Astrocyte (in vitro differentiated cells and primary cell): ENCODE data around the gene NAV2. TPM values are rescaled to one million over a fixed set of nuclear protein-coding genes. Genes with fewer than 3 reads are reported as not detected.

Experiments used
- DNase-seq: peaks from one replicate; pipeline ENCODE4 v3.0.0-alpha.2; 2010; ENCODE audit warnings: low read depth
- FAIRE-seq: peaks from 2 replicates; lab custom pipeline; 2011; peaks lifted over from hg19 to GRCh38; lab: Jason Lieb, UNC
- H2AFZ ChIP-seq: 2 replicates; pipeline ENCODE4 v1.6.0; 2012; ENCODE audit warnings: low read depth, low read length, inconsistent platforms
- H3K27ac ChIP-seq: 2 replicates; pipeline ENCODE4 v1.5.1; 2011; ENCODE audit warnings: low read depth, low read length, inconsistent platforms
- H3K27me3 ChIP-seq: 2 replicates; pipeline ENCODE4 v1.6.0; 2011; ENCODE audit warnings: low read length, inconsistent platforms; ENCODE audit not compliant: insufficient read depth
- H3K36me3 ChIP-seq: 2 replicates; pipeline ENCODE4 v1.5.1; 2011; ENCODE audit warnings: low read length, inconsistent platforms; ENCODE audit not compliant: insufficient read depth
- H3K4me1 ChIP-seq: 2 replicates; pipeline ENCODE4 v1.5.1; 2011; ENCODE audit warnings: low read length, inconsistent platforms; ENCODE audit not compliant: insufficient read depth
- H3K4me2 ChIP-seq: 2 replicates; pipeline ENCODE4 v1.6.0; 2012; ENCODE audit warnings: low read length, inconsistent platforms
- H3K4me3 ChIP-seq: 2 replicates; pipeline ENCODE4 v1.5.1; 2011; ENCODE audit warnings: low read depth, mild to moderate bottlenecking, low read length, inconsistent platforms; ENCODE audit not compliant: insufficient read depth
- H3K79me2 ChIP-seq: 2 replicates; pipeline ENCODE4 v1.6.0; 2012; ENCODE audit warnings: mild to moderate bottlenecking, low read length, inconsistent platforms; ENCODE audit not compliant: insufficient read depth
- H3K9ac ChIP-seq: 2 replicates; pipeline ENCODE4 v1.6.0; 2012; ENCODE audit warnings: mild to moderate bottlenecking, low read length, inconsistent platforms
- H3K9me3 ChIP-seq: 2 replicates; pipeline ENCODE4 v1.5.1; 2012; ENCODE audit warnings: low read depth, mild to moderate bottlenecking, low read length, inconsistent platforms; ENCODE audit not compliant: insufficient read depth
- H4K20me1 ChIP-seq: 2 replicates; pipeline ENCODE4 v1.6.0; 2012; ENCODE audit warnings: low read length, inconsistent platforms; ENCODE audit not compliant: insufficient read depth
- H3K27ac Mint-ChIP-seq: one replicate; pipeline ENCODE4 v1.8.0; 2021; ENCODE audit warnings: mild to moderate bottlenecking, mixed read lengths; ENCODE audit not compliant: unreplicated experiment
- H3K27me3 Mint-ChIP-seq: one replicate; pipeline ENCODE4 v1.8.0; 2021; ENCODE audit warnings: low read depth, mixed read lengths; ENCODE audit not compliant: unreplicated experiment
- H3K36me3 Mint-ChIP-seq: one replicate; pipeline ENCODE4 v1.8.0; 2021; ENCODE audit warnings: low read depth, mixed read lengths; ENCODE audit not compliant: unreplicated experiment
- H3K4me1 Mint-ChIP-seq: one replicate; pipeline ENCODE4 v1.8.0; 2021; ENCODE audit warnings: low read depth, mixed read lengths; ENCODE audit not compliant: unreplicated experiment
- H3K4me3 Mint-ChIP-seq: one replicate; pipeline ENCODE4 v1.8.0; 2021; ENCODE audit warnings: mild to moderate bottlenecking, moderate library complexity, mixed read lengths; ENCODE audit not compliant: unreplicated experiment
- H3K9me3 Mint-ChIP-seq: one replicate; pipeline ENCODE4 v1.8.0; 2021; ENCODE audit warnings: mild to moderate bottlenecking, mixed read lengths; ENCODE audit not compliant: unreplicated experiment
- CTCF ChIP-seq: IDR thresholded peaks from 2 replicates; pipeline ENCODE4 v1.5.1; 2011; ENCODE audit warnings: low read depth, mild to moderate bottlenecking, inconsistent platforms, low read length, moderate library complexity; ENCODE audit not compliant: insufficient read depth
- EZH2 ChIP-seq: IDR thresholded peaks from 2 replicates; pipeline ENCODE4 v1.6.1; 2012; ENCODE audit warnings: mild to moderate bottlenecking, low read length, inconsistent platforms; ENCODE audit not compliant: insufficient read depth
- total RNA-seq: library from RNA; stranded (reverse); gene quantifications from 2 replicates; pipeline ENCODE4 v1.2.1, GENCODE V29; 2021

The NAV2 gene
- total RNA-seq, 1 donor from 2014 or later: 20.6 TPM

GRCh38 chr11:19869466-19869865 is 156.8 kb downstream of the NAV2 start:
- H3K4me3 Mint-ChIP-seq: no peak overlapping the region
- no peaks in the 10 kb centered on the region for H3K36me3 ChIP-seq
- H3K4me1 ChIP-seq: peaks cover 14% of the 10 kb centered on the region
- no peak overlapping the region for H3K27ac ChIP-seq
- no peak for DNase-seq
- TF ChIP-seq CTCF (no peak), EZH2 (no peak)
- H3K79me2 ChIP-seq: no peaks in the 10 kb centered on the region
- no peaks in the 10 kb centered on the region for H3K36me3 Mint-ChIP-seq
- H3K9me3 ChIP-seq: no peaks in the 10 kb centered on the region
- H4K20me1 ChIP-seq: peaks cover 14% of the 10 kb centered on the region
- H2AFZ ChIP-seq: no peak overlapping the region
- peaks cover 14% of the 10 kb centered on the region for H3K4me1 Mint-ChIP-seq
- H3K27me3 ChIP-seq: no peaks in the 10 kb centered on the region
- peaks cover 6% of the 10 kb centered on the region for H3K27me3 Mint-ChIP-seq
- no peak overlapping the region for H3K27ac Mint-ChIP-seq
- H3K4me3 ChIP-seq: no peak overlapping the region
- no peak overlapping the region for H3K9ac ChIP-seq
- no peak overlapping the region for H3K4me2 ChIP-seq
- FAIRE-seq: no peak
- no peaks in the 10 kb centered on the region for H3K9me3 Mint-ChIP-seq

- FAIRE-seq: no peak
- peaks cover 14% of the 10 kb centered on the region for H3K4me1 ChIP-seq
These were observed 157.4 kb downstream of the NAV2 start for GRCh38 chr11:19869946-19870589.

More at GRCh38 chr11:19869946-19870589, 157.4 kb downstream of the NAV2 start:
- H4K20me1 ChIP-seq: peaks cover 14% of the 10 kb centered on the region
- H3K4me1 Mint-ChIP-seq: peaks cover 13% of the 10 kb centered on the region
- H3K27me3 Mint-ChIP-seq: peaks cover 5% of the 10 kb centered on the region
- no peak overlapping the region for H3K9ac ChIP-seq
- no peak overlapping the region for H2AFZ ChIP-seq
- no peak overlapping the region for H3K27ac ChIP-seq
- H3K4me3 ChIP-seq: no peak overlapping the region
- no peaks in the 10 kb centered on the region for H3K9me3 Mint-ChIP-seq
- H3K4me2 ChIP-seq: no peak overlapping the region
- DNase-seq: peak; percentile 26
- H3K9me3 ChIP-seq: no peaks in the 10 kb centered on the region
- H3K27ac Mint-ChIP-seq: no peak overlapping the region
- H3K79me2 ChIP-seq: no peaks in the 10 kb centered on the region
- H3K27me3 ChIP-seq: no peaks in the 10 kb centered on the region
- no peaks in the 10 kb centered on the region for H3K36me3 Mint-ChIP-seq
- no peak for TF ChIP-seq EZH2
- TF ChIP-seq CTCF: no peak
- no peak overlapping the region for H3K4me3 Mint-ChIP-seq
- H3K36me3 ChIP-seq: no peaks in the 10 kb centered on the region
